ENCODE measurements around the gene MIGA2. TPM values are rescaled to one million over a fixed set of nuclear protein-coding genes. Genes with fewer than 3 reads are reported as not detected.

MIGA2 gene
- total RNA-seq, 2 experiments from 2014 or later, result 33.8 to 43.1 TPM

DNA sequence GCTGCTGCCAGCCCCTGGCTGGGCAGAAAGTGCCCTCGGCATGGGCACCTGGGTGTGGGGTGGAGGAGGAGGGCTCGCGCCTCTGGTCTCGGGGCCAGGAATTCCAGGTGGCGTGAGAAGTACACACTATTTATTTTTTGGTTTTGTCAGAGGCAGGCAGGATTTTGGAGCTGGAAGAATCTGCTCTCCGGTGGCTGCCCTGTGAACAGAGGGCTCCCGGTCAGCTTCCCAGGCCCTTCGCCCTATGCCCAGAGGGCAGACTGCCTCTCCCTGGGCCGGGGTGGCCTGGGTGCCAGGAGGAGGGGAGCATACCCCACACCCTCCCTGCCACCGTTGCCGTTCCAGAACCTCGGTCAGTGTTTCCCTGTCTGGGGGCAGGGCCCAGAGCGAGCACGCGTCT lies 52.8 kb downstream of the MIGA2 start:
- no peaks in the 10 kb centered on the region for H3K4me1 Mint-ChIP-seq
- H3K36me3 Mint-ChIP-seq (ENCODE audit: low read depth), result peaks cover 7% of the 10 kb centered on the region
- H3K27ac Mint-ChIP-seq, result no peak overlapping the region
- H3K9me3 Mint-ChIP-seq, result no peaks in the 10 kb centered on the region
- POLR2A ChIA-PET, result no interaction called here
- no peak for DNase-seq
- H3K4me3 Mint-ChIP-seq, result no peak overlapping the region
- CTCF ChIA-PET, result interaction anchor here (1.6 kb wide), 1 partner anchor 271 kb away, joined by 3 read pairs; the partner anchor contains the start of gene ENDOG
- H3K27me3 Mint-ChIP-seq, result no peaks in the 10 kb centered on the region

DNA sequence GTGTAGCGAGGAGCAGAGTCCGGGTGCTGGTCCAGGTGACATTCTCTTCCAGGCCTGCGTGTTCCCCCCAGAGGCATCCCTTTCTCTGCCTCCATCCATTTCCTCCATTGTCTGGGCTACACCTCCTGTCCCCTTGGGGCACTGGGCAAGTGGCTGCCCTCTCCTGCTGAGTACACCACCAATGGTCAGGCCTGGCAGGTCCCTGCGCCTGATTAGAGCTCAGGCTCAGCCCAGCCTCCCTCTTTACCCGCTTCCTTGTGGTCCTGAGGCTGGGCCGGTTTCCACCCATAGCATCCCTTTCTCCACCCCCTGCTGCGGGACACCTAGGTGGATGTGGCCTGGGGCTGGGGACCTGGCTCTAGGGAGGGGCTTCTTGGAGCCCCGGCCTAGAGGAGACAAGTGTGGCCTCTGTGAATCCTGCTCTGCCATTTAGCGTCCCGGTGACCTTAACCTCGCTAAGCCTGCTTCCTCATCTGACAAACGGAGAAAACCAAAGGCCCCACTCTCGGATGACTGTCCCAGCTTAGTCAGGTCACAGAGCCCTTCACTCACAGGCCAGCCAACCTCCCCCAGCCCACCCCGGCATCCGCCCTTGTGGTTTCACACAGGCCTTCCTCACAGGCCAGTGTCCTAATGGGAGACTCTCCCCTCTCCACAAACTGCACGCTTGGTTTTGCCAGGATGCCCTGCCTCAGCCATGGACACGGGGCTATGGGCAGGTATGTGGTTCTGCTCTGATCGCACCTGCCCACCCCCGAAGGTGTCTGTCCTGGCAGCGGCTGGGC lies 57.4 kb downstream of the MIGA2 start:
- ChIA-PET CTCF (interaction anchor here (1.2 kb wide), 1 partner anchor 10 kb away, joined by 3 read pairs; no protein-coding TSS in a partner anchor), POLR2A (no interaction called here)
- DNase-seq, result no peak
- H3K36me3 Mint-ChIP-seq (ENCODE audit: low read depth), result no peaks in the 10 kb centered on the region
- no peaks in the 10 kb centered on the region for H3K4me1 Mint-ChIP-seq
- H3K4me3 Mint-ChIP-seq, result no peak overlapping the region
- H3K9me3 Mint-ChIP-seq, result no peaks in the 10 kb centered on the region
- H3K27ac Mint-ChIP-seq, result no peak overlapping the region
- no peaks in the 10 kb centered on the region for H3K27me3 Mint-ChIP-seq

DNA sequence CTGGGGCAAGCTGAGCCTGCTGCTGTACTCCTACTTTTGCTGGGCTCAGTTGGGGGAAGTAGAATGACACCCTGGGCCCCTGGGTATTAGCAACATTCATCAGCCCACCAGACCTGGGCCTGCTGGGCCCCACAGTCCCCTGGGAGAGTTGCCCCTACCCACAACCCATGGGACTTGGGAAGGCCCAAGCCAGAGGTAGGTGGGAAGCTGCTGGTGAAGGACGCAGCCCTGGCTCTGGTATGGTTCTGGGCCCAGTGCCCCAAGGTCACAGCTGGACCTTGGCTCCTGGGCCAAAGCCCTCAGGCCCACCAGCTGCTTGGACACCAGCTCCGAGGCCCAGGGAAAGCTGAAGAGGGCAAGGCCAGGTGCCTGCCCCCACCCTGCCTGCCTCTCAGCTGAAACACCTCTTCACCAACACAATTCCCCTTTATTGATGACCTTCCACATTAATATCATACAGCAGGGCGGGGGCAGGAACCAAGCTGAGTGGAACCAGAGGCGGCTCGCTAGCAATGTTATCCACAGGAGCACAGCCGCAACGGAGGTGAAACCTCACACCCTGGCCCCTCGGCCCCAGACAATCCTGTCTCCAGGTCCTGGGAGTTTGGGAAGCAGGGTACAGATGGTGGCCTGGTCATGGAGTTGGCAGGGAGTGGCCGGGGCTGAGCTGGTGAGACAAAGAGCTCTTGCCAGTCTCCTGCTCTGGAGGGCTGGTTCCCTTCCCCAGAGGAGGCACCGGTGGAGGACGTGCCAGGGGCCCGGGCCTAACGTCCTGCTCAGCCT lies 58.2 kb downstream of the MIGA2 start:
- H3K9me3 Mint-ChIP-seq, result no peaks in the 10 kb centered on the region
- H3K4me1 Mint-ChIP-seq, result no peaks in the 10 kb centered on the region
- H3K27me3 Mint-ChIP-seq, result no peaks in the 10 kb centered on the region
- POLR2A ChIA-PET, result no interaction called here
- H3K4me3 Mint-ChIP-seq, result no peak overlapping the region
- CTCF ChIA-PET, result interaction anchor here (1.2 to 1.5 kb wide), 4 partner anchors 11 to 17 kb away, joined by 3 to 4 read pairs (median 4); partner anchors contain the start of gene DOLPP1
- no peak for DNase-seq
- H3K27ac Mint-ChIP-seq, result no peak overlapping the region
- no peaks in the 10 kb centered on the region for H3K36me3 Mint-ChIP-seq (ENCODE audit: low read depth)

DNA sequence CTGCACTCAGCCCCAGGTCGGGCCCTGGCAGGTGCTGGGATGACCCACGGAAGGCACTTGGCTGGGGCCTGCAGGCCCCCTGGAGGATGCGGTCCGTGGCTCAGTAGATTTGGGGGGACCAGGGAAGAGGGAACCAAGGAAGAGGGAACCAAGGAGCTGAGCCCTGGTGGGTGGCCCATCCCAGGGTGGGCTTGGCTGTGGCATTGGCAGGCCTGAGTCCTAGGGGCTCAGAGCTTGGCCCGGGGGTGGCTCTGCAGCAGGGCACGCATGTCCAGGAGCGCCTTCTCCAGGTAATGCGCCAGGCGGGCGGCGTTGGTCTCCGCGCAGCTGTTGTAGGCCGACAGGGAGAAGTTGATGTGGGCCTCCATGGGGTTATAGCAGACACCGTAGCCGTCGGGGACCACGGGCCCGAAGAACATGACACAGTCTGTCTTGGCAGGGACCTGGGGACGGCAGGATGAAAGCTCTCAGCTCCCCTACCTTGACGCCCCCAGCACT lies 58.8 kb downstream of the MIGA2 start:
- Mint-ChIP-seq H3K27me3 (no peaks in the 10 kb centered on the region), H3K9me3 (no peaks in the 10 kb centered on the region), H3K36me3 (ENCODE audit: low read depth) (no peaks in the 10 kb centered on the region), H3K4me3 (no peak overlapping the region), H3K27ac (no peak overlapping the region), H3K4me1 (no peaks in the 10 kb centered on the region)
- ChIA-PET CTCF (interaction anchor here (0.5 to 1.5 kb wide), 5 partner anchors 12 to 216 kb away, joined by 3 to 4 read pairs (median 4); partner anchors contain the start of gene DOLPP1), POLR2A (no interaction called here)
- DNase-seq, result no peak

DNA sequence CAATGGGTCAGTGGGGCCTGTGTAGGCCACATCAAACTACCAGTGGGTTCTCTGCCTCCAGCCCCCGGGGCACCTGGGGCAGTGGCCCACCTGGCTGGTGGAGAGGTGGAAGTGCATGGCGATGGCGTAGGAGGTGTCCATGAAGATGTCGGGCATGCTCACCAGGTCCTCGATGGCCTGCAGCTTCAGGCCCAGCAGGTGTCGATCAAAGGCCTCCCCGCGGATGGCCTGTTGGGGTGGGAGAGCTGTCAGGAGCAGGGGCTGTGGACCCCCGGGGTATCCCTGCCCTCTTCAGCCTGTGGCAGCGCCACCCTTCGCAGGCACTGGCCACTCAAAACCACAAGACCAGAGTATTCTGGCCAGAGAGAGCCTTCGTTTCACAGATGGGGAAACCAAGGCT lies 59.5 kb downstream of the MIGA2 start:
- no peaks in the 10 kb centered on the region for H3K36me3 Mint-ChIP-seq (ENCODE audit: low read depth)
- ChIA-PET POLR2A (no interaction called here), CTCF (interaction anchor here (0.5 to 1.5 kb wide), 3 partner anchors 12 to 217 kb away, joined by 3 to 4 read pairs (median 4); partner anchors contain the start of gene DOLPP1)
- H3K27ac Mint-ChIP-seq, result no peak overlapping the region
- H3K9me3 Mint-ChIP-seq, result no peaks in the 10 kb centered on the region
- DNase-seq, result no peak
- H3K4me1 Mint-ChIP-seq, result no peaks in the 10 kb centered on the region
- H3K27me3 Mint-ChIP-seq, result no peaks in the 10 kb centered on the region
- no peak overlapping the region for H3K4me3 Mint-ChIP-seq

DNA sequence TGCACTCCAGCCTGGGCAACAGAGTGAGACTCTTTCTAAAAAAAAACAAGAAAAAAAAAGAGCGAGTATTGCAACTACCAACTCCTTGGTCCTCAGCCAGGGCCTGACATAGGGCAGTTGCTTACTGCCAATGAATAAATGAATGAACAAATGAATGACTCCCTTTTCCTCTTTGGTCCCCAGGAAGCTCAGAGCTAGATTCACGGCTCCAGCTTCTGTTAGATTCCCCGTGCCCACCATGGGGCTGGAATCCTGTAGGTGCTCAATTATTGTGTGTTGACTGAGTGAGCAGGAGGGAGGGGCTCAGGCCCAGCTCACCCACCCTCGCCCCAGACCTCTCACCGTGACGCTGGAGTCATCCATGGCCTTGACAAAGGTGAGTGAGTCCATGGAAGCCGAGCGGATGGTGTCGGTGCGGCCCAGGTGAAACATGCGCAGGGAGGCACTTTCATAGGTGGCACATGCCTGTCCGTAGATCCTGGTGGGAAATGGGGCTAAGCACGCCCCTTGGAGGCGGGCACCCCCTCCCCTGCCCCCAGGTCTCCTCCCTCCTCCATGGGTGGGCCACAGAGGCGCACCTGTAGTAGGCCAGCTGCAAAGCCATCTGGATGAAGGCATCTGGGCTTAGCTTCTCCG lies 61.4 kb downstream of the MIGA2 start:
- POLR2A ChIA-PET, result no interaction called here
- no peak for DNase-seq
- Mint-ChIP-seq H3K27me3 (no peaks in the 10 kb centered on the region), H3K27ac (no peak overlapping the region), H3K4me1 (no peaks in the 10 kb centered on the region), H3K4me3 (no peak overlapping the region), H3K36me3 (ENCODE audit: low read depth) (no peaks in the 10 kb centered on the region), H3K9me3 (no peaks in the 10 kb centered on the region)
- CTCF ChIA-PET, result interaction anchor here (0.5 to 1.5 kb wide), 4 partner anchors 17 to 1590 kb away, joined by 3 to 7 read pairs (median 4); partner anchors contain the start of gene DOLPP1

DNA sequence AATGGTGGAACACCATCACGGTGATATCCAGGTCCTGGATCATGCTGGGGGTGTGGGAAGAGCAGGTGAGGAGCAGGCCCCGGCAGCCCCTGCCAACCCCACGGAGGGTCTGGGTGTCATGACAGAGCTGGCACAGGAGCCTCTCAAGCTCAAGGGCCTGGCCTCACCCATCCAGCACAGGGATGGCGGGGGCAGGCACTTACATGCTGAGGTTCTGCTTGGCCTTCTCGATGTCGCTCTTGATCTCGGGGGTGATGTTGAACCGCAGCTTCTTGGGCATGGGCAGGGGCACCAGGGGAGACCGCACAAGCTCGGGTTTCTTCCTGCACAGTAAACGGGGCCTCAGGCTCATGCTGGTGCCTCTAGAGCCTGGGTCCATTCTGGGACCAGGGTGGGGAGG lies 61.9 kb downstream of the MIGA2 start:
- Mint-ChIP-seq H3K4me1 (no peaks in the 10 kb centered on the region), H3K27me3 (no peaks in the 10 kb centered on the region), H3K27ac (no peak overlapping the region), H3K9me3 (no peaks in the 10 kb centered on the region), H3K4me3 (no peak overlapping the region), H3K36me3 (ENCODE audit: low read depth) (no peaks in the 10 kb centered on the region)
- ChIA-PET CTCF (interaction anchor here (0.5 to 1.5 kb wide), 3 partner anchors 18 to 50 kb away, joined by 3 to 7 read pairs (median 3); partner anchors contain the start of gene DOLPP1), POLR2A (no interaction called here)
- no peak for DNase-seq

DNA sequence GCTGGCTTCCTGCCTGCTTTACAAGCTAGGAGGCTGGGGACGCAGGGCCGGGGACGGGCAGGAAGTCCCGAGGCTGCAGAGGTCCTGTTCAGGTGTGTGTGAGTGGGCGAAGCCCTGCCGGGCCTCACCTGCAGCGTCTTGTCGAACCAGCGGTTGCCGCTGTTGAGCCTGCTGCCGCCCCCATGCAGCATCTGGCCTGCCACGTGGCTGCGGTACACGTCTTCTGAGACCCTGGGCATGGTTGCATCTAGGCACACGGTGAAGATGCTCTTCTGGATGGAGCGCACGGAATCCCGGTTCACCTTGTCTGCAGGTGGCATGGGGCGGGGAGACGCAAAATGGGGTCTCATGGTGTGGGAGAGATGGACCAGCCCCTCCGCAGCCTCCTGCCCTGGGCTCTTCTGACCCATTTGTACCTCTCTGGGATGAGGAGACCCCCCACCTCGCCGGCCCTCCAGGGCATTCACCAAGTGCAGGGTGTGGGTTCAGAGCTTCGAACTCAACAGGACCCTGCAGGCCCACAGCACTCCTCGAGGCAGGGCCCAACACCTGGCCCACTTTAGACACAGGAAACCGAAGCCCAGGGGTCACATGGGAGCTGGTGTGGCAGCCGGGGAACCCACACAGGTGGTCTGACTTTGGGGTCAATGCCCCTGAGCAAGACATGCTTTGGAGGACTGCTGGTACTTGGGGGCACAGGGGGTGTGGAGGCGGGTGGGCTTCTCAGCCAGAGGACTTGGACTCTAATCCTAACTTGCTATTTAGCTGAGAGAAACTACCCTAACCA lies 64.2 kb downstream of the MIGA2 start:
- Mint-ChIP-seq H3K27me3 (no peaks in the 10 kb centered on the region), H3K9me3 (no peaks in the 10 kb centered on the region), H3K4me3 (no peak overlapping the region), H3K27ac (no peak overlapping the region), H3K4me1 (no peaks in the 10 kb centered on the region), H3K36me3 (ENCODE audit: low read depth) (no peaks in the 10 kb centered on the region)
- ChIA-PET POLR2A (no interaction called here), CTCF (no interaction called here)
- no peak for DNase-seq

DNA sequence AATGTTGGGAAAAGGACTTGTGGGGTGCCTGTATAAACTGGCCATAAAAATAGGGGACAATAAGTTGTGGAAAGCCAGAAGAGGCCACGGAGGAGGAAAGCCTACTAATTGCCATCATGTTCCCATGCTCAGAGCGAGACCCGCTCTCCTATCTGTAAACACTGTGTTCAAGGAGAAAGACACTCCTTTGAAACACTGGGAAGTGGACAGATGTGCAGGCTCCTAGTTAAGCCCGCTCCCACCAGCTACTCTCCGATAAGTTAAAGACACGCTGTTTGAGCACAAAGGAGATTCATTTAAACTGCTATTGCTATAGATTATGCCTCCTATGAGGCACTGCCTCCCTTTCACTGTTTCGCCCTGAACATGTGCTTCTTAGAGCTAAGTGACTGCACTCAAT lies 64.9 kb downstream of the MIGA2 start:
- no peaks in the 10 kb centered on the region for H3K4me1 Mint-ChIP-seq
- no peaks in the 10 kb centered on the region for H3K27me3 Mint-ChIP-seq
- ChIA-PET CTCF (interaction anchor here (0.7 kb wide), 1 partner anchor 17 kb away, joined by 3 read pairs; no protein-coding TSS in a partner anchor), POLR2A (no interaction called here)
- no peaks in the 10 kb centered on the region for H3K36me3 Mint-ChIP-seq (ENCODE audit: low read depth)
- no peak overlapping the region for H3K4me3 Mint-ChIP-seq
- H3K27ac Mint-ChIP-seq, result no peak overlapping the region
- no peaks in the 10 kb centered on the region for H3K9me3 Mint-ChIP-seq
- no peak for DNase-seq

DNA sequence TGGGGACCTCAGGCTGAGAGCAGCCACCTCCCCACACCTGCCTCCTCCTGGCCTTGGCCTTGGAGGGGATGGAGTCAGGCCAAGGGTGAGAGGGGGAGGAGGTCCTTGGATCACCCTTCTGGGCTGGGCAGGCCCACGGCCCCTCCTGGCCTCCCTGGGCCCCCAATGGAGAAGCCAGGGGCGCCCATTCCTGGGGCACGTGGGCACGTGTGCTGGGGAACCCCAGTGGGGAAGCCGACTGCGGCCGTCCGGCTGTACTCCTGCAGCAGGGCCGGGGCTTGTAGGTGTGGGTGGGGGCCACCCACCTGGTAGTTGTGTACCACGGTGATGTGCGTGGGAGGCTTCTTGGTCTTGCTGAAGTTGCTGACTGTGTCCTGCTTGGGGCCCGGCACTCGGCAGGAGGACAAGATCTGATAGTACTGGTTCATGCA lies 65.7 kb downstream of the MIGA2 start:
- ChIA-PET CTCF (interaction anchor here (0.7 kb wide), 1 partner anchor 16 kb away, joined by 3 read pairs; no protein-coding TSS in a partner anchor), POLR2A (no interaction called here)
- H3K27me3 Mint-ChIP-seq, result no peaks in the 10 kb centered on the region
- H3K27ac Mint-ChIP-seq, result no peak overlapping the region
- DNase-seq, result no peak
- H3K4me1 Mint-ChIP-seq, result no peaks in the 10 kb centered on the region
- no peak overlapping the region for H3K4me3 Mint-ChIP-seq
- no peaks in the 10 kb centered on the region for H3K36me3 Mint-ChIP-seq (ENCODE audit: low read depth)
- no peaks in the 10 kb centered on the region for H3K9me3 Mint-ChIP-seq

DNA sequence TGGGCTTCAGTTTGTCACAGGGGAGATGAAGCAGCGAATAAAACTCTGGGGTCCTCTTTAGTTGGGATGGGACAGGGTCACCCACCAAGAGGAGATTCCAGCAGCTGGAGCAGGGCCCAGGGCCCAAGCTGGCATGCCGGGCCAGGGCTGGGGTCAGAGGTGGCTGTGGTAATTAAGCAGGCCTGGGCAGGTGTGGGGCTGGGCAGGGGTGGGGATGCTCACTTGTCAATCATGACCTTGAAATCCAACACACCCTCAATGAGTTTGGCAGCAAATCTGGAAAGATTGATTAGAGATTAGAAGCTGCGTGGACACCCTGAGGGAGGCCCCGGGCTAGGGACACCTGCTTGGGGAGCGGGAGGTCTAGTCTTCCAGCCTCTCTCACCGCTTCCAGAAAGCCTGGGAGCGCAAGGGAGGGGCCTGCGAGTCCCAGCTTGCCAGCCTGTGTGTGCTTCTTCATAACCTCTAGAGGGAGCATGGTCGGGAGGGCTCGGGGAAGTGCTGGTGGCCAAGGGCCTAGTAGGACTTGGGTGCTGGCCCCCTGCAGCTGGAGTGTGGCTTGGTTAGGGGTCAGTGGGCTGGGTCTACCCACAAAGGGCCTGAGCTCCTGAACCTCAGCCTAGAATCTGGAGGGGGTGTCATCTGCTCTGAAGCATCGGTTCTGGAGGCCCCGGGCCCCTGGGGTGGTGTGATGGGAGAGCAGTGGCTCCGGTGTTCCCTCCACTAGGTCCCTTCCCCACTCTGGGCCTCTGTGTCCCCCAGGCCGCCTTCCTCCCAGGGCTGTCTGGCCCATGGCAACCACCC lies 66.6 kb downstream of the MIGA2 start:
- POLR2A ChIA-PET, result no interaction called here
- H3K4me3 Mint-ChIP-seq, result no peak overlapping the region
- no peak overlapping the region for H3K27ac Mint-ChIP-seq
- DNase-seq, result peak; percentile 36
- no peaks in the 10 kb centered on the region for H3K4me1 Mint-ChIP-seq
- CTCF ChIA-PET, result interaction anchor here (1.0 to 1.4 kb wide), 2 partner anchors 12 to 36 kb away, joined by 3 to 5 read pairs; no protein-coding TSS in a partner anchor
- H3K27me3 Mint-ChIP-seq, result no peaks in the 10 kb centered on the region
- no peaks in the 10 kb centered on the region for H3K36me3 Mint-ChIP-seq (ENCODE audit: low read depth)
- no peaks in the 10 kb centered on the region for H3K9me3 Mint-ChIP-seq
